K562 (cell line): Measurements from ENCODE around the gene AIFM1. TPM values are rescaled to one million over a fixed set of nuclear protein-coding genes. Genes with fewer than 3 reads are reported as not detected.

ENCODE experiments used
- ARID2 ChIP-seq: fragments of 450-650 bp; IDR thresholded peaks from 2 replicates; pipeline ENCODE4 v1.6.1; 2017; ENCODE audit warnings: antibody characterized with exemption, mild to moderate bottlenecking
- ATF1 ChIP-seq, 2 experiments: fragments of 450-650 bp in 1 of 2; IDR thresholded peaks; 2 replicates each; pipeline ENCODE4 v1.6.1; 2016; ENCODE audit warnings: missing compliant biosample characterization in 1 of 2, missing genetic modification characterization in 1 of 2
- CC2D1A ChIP-seq: fragments of 450-650 bp; IDR thresholded peaks from 2 replicates; pipeline ENCODE4 v1.6.1; 2017; ENCODE audit warnings: mild to moderate bottlenecking
- CREB1 ChIP-seq, 2 experiments: sonication (generic) in 1 of 2; formaldehyde crosslinking in 1 of 2; IDR thresholded peaks; 2 replicates each; pipeline versions ENCODE4 v1.6.1 to v1.8.0; 2012 to 2022; ENCODE audit warnings: inconsistent platforms in 1 of 2, mild to moderate bottlenecking in 1 of 2, missing genetic modification reagents in 1 of 2, moderate library complexity in 1 of 2
- FOXA3 ChIP-seq, 2 experiments: fragments of 450-650 bp in 1 of 2; sonication (generic) in 1 of 2; formaldehyde crosslinking; IDR thresholded peaks in 1 of 2; conservative IDR thresholded peaks in 1 of 2; 2 replicates each; pipeline versions ENCODE4 v1.4.0 to v1.8.0; 2020 to 2022; ENCODE audit warnings: mild to moderate bottlenecking in 2 of 2, missing genetic modification reagents in 1 of 2
- SNIP1 ChIP-seq: fragments of 450-650 bp; IDR thresholded peaks from 2 replicates; pipeline ENCODE4 v1.7.1; 2017; ENCODE audit warnings: low read depth, mild to moderate bottlenecking
- ZNF197 ChIP-seq: fragments of 200-800 bp; sonication (Bioruptor generic); IDR thresholded peaks from 2 replicates; pipeline ENCODE4 v1.6.1; 2016; ENCODE audit warnings: low read depth, missing genetic modification characterization, missing compliant biosample characterization
- ZNF766 ChIP-seq: fragments of 200-800 bp; sonication (Bioruptor generic); conservative IDR thresholded peaks from 2 replicates; pipeline ENCODE4 v1.6.1; 2016; ENCODE audit warnings: missing genetic modification characterization, missing compliant biosample characterization
- polyA plus RNA-seq, 8 experiments: library from polyadenylated mRNA; depleted of rRNA in 4 of 8; stranded (reverse) in 5 of 8; unstranded in 3 of 8; fragments of >200 nt; fragmentation: Nextera tagmentation in 2 of 8; fragmentation: Illumina TruSeq in 1 of 8; extraction: Ambion mirVana in 2 of 8; extraction: Trizol in 1 of 8; gene quantifications; 2 replicates each; pipeline versions ENCODE4 v1.2.1 to v1.2.3, GENCODE V29; 2011 to 2014; ENCODE audit warnings: inconsistent platforms in 1 of 8, missing spikeins in 1 of 8
- total RNA-seq, 7 experiments: library from RNA; depleted of rRNA in 6 of 7; stranded (reverse); fragments of >200 nt in 6 of 7; fragmentation: Illumina TruSeq in 2 of 7; extraction: Trizol in 2 of 7; gene quantifications; 2 replicates each; pipeline versions ENCODE4 v1.2.1 to v1.2.3, GENCODE V29; 2011 to 2021; ENCODE audit warnings: low replicate concordance in 1 of 7
- TF ChIP-seq, protein P1 (sequence below): fragments of 450-650 bp; IDR thresholded peaks from 2 replicates; pipeline ENCODE4 v1.7.0; 2016; ENCODE audit warnings: borderline replicate concordance

The AIFM1 gene
- total and polyA plus RNA-seq, 9 of the 15 experiments (the other 6 are each of a cell fraction or from before 2014, with no cell fraction given), result 51.0 to 117 (median 91.2) TPM

DNA sequence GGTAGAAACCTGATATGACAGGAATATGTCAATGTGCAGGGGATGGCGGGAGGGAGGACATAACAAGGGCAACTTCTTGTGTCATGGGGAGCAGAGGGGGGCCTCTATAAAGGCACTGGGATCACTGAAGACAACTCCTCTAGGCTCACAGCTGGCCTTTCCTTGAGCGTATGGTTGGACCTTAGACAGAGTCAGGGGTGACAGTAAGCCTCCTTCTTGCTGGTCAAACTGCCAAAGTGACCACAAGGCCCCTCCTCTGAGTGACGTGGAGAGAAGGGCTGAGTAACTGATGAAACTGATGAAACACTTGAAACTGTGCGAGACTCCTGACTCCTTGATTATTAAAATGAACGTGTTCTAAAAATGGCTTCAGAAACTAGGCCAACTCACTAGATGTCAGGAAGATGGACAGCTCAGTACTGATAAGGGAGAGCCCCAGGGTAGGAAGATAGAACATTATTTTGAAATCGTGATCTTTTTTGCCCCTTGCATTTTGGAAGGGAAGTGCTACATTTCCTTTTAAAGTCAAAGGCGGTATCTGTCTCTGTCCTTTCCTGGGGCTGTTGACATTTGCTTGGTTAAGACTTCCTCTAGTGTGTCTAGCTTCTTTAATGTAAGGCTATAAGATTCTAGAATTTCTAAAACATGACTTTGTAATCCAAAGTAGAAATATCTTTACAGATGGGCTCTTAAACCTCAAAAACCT lies 7.7 kb upstream of the AIFM1 start (continued):
- peak in 1 of 2 experiments; percentile 74; a peak in 2 of 4 replicates for TF ChIP-seq FOXA3 (CRISPR knock-in tag; conservative IDR thresholded peaks at IDR 0.05 in 1 of 2, IDR thresholded peaks at IDR 0.05 in 1 of 2)
- no peak for TF ChIP-seq SNIP1
- TF ChIP-seq ARID2, result no peak
- TF ChIP-seq CC2D1A, result no peak
- peak; percentile 70; the same call in 1 of the 2 replicates for TF ChIP-seq ZNF766 (CRISPR knock-in tag)
- TF ChIP-seq ZNF197 (CRISPR knock-in tag), result 0 out of 2 replicates have a peak, but pooled peaks have one; percentile 28
- peak; percentile 62 for TF ChIP-seq CREB1 (IDR thresholded peaks at IDR 0.05)
- peak; percentile 31; the same call in 1 of the 2 replicates for TF ChIP-seq CREB1 (CRISPR knock-in tag; IDR thresholded peaks at IDR 0.05)
- TF ChIP-seq, protein P1, sequence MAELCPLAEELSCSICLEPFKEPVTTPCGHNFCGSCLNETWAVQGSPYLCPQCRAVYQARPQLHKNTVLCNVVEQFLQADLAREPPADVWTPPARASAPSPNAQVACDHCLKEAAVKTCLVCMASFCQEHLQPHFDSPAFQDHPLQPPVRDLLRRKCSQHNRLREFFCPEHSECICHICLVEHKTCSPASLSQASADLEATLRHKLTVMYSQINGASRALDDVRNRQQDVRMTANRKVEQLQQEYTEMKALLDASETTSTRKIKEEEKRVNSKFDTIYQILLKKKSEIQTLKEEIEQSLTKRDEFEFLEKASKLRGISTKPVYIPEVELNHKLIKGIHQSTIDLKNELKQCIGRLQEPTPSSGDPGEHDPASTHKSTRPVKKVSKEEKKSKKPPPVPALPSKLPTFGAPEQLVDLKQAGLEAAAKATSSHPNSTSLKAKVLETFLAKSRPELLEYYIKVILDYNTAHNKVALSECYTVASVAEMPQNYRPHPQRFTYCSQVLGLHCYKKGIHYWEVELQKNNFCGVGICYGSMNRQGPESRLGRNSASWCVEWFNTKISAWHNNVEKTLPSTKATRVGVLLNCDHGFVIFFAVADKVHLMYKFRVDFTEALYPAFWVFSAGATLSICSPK, result no peak
- no peak for TF ChIP-seq ATF1 (CRISPR knock-in tag; IDR thresholded peaks at IDR 0.05)
- peak; percentile 91 for TF ChIP-seq ATF1 (tag; IDR thresholded peaks at IDR 0.05)
